Karpas-422 (cell line): ENCODE measurements around the gene INPP5A. TPM values are rescaled to one million over a fixed set of nuclear protein-coding genes. Genes with fewer than 3 reads are reported as not detected.
A peak's percentile ranks its signal among the peaks of the same experiment; 100 is the strongest.

Experiments used
- DNase-seq: peaks from one replicate; pipeline ENCODE4 v3.0.0-alpha.2; 2015
- H2AFZ ChIP-seq: fragments of 200-600 bp; sonication (generic); 2 replicates; pipeline ENCODE4 v1.6.1; 2014; ENCODE audit warnings: antibody characterized with exemption, low read length, mixed read lengths
- H3K27ac ChIP-seq: fragments of 200-600 bp; sonication (generic); 2 replicates; pipeline ENCODE4 v1.5.1; 2014; ENCODE audit warnings: mild to moderate bottlenecking, low read length, moderate library complexity
- H3K27me3 ChIP-seq: fragments of 200-600 bp; sonication (generic); 2 replicates; pipeline ENCODE4 v1.6.1; 2014; ENCODE audit warnings: low read length, mixed read lengths
- H3K36me3 ChIP-seq: fragments of 200-600 bp; sonication (generic); 2 replicates; pipeline ENCODE4 v1.6.1; 2014; ENCODE audit warnings: low read length, mixed read lengths; ENCODE audit not compliant: insufficient read depth
- H3K4me1 ChIP-seq: fragments of 200-600 bp; sonication (generic); 2 replicates; pipeline ENCODE4 v1.6.1; 2014; ENCODE audit warnings: mild to moderate bottlenecking, low read length, mixed read lengths
- H3K4me2 ChIP-seq: fragments of 200-600 bp; sonication (generic); 2 replicates; pipeline ENCODE4 v1.6.1; 2014; ENCODE audit warnings: low read length, low read depth, mild to moderate bottlenecking; ENCODE audit not compliant: poor library complexity, severe bottlenecking
- H3K4me3 ChIP-seq: fragments of 200-600 bp; sonication (generic); 2 replicates; pipeline ENCODE4 v1.5.1; 2014; ENCODE audit warnings: mild to moderate bottlenecking, antibody characterized with exemption, low read length, mixed read lengths
- H3K79me2 ChIP-seq: fragments of 200-600 bp; sonication (generic); 2 replicates; pipeline ENCODE4 v1.6.1; 2014; ENCODE audit warnings: mild to moderate bottlenecking, low read length, mixed read lengths
- H3K9ac ChIP-seq: fragments of 200-600 bp; sonication (generic); 2 replicates; pipeline ENCODE4 v1.6.0; 2014; ENCODE audit warnings: low read length
- H3K9me2 ChIP-seq: fragments of 200-600 bp; sonication (generic), shearing (Covaris generic); replicated peaks from 2 replicates; pipeline ENCODE4 v1.6.0; 2014; ENCODE audit warnings: mild to moderate bottlenecking, low read length, moderate library complexity; ENCODE audit not compliant: insufficient read depth
- H3K9me3 ChIP-seq: fragments of 300-700, 200-600 bp; sonication (generic); 2 replicates; pipeline ENCODE4 v1.6.1; 2014; ENCODE audit warnings: low read length, mixed read lengths
- H4K20me1 ChIP-seq: fragments of 200-600 bp; sonication (generic); 2 replicates; pipeline ENCODE4 v1.6.1; 2014; ENCODE audit warnings: mild to moderate bottlenecking, antibody characterized with exemption, low read length, low read depth; ENCODE audit not compliant: insufficient read depth
- total RNA-seq: library from RNA; depleted of rRNA; stranded (reverse); fragments of >200 nt; shearing (Covaris generic); gene quantifications from 2 replicates; pipeline ENCODE4 v1.2.3, GENCODE V29; 2014; ENCODE audit warnings: low replicate concordance

The INPP5A gene
- total RNA-seq, 1 experiment from 2014 or later: 9.1 TPM

DNA sequence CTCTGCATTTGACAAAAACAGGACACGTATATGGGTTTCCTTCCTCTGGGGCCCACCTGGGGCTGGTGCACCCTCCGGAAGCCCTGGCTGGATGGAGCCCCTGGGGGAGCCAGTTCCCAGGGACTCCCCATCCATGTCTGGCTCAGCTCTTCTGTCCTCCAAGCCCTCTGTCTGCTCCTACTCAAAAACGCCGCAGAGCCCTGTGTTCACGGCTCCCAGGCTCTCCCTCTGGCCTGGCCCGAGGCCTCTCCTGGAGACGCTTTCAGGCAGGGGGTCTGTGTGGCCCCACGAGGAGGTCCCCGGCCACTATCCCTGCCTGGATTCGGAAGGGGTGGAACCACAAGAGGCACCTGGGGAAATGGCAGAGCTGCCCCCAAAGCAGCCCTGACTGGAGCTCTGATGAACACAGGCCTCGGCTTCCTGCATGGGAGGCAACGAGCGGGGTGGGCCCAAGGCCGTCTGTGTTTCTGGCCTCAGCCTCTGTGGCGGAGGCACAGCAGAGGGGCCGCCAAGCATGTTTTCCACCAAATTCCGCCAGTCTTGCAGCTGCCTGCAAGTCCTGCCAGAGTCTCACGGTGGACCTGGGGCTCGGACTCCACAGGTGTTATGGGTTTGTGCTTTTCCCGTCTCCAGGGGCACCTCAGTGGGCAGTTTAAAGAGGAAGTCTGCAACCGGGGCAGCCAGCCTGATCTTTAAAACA, 22.6 kb upstream of the INPP5A start:
- peak; percentile 53 for DNase-seq

DNA sequence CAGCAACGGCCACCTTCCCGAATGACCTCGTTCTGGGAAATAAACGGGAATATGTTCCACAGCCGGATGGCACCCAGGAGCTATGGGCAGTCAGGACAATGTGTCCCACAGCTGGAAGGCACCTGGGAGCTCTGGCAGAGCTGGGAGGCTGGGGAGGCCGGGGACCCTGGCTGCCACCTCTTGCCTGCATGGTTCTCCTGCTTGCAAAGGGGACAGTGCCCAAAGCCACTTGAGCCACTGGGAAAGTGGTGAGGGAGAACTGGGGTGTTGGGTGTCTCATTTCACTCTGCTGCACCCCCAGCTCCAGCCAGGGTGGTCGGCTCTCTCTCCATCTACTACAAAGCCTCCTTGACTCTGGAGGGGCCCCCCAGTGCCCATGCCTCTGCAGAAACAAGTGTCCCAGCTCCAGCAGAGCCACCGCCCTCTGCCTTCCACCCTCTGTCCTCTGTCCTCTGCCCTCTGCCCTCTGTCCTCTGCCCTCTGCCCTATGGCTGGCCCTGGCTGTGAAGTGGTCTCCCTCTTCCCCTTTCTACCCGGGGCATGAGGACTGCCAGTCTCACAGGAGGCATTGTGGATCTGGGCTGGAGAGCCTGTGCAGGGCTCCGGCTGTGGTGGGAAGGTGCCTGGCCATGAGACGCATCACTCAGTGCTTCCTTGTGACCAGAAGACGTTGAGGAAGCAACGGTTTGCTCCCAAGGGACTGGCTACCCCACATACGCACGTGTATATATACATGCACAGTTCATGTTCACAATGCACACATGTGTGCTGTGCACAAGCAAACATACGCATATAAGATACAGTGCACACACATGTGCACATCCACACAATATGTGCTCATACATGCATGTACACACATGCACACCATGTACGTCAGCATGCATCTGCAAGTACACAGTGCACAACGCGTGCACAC, 21.5 kb upstream of the INPP5A start:
- Histone ChIP-seq H3K27ac (no peak overlapping the region), H3K4me3 (peak overlapping the region; percentile 23; the same call in 1 of the 2 replicates), H3K27me3 (no peaks in the 10 kb centered on the region), H2AFZ (no peak overlapping the region), H3K9ac (peak overlapping the region; percentile 27), H3K4me2 (peak overlapping the region; percentile 25), H3K79me2 (no peaks in the 10 kb centered on the region), H3K4me1 (peaks cover 37% of the 10 kb centered on the region), H4K20me1 (no peaks in the 10 kb centered on the region), H3K9me3 (no peaks in the 10 kb centered on the region), H3K9me2 (no peaks in the 10 kb centered on the region), H3K36me3 (no peaks in the 10 kb centered on the region)
- no peak for DNase-seq

More for the DNA sequence above, 22.6 kb upstream of the INPP5A start:
- H2AFZ ChIP-seq: no peak overlapping the region
- no peak overlapping the region for H3K4me3 ChIP-seq
- peak overlapping the region; percentile 27; the same call in 1 of the 2 replicates for H3K9ac ChIP-seq
- 0 out of 2 replicates have a peak overlapping the region, but pooled peaks have one; percentile 21 for H3K27ac ChIP-seq
- H3K36me3 ChIP-seq: no peaks in the 10 kb centered on the region
- H3K4me1 ChIP-seq: peaks cover 37% of the 10 kb centered on the region
- H3K4me2 ChIP-seq: peak overlapping the region; percentile 25
- no peaks in the 10 kb centered on the region for H3K79me2 ChIP-seq
- H3K9me3 ChIP-seq: no peaks in the 10 kb centered on the region
- H4K20me1 ChIP-seq: no peaks in the 10 kb centered on the region
- no peaks in the 10 kb centered on the region for H3K9me2 ChIP-seq
- H3K27me3 ChIP-seq: no peaks in the 10 kb centered on the region

DNA sequence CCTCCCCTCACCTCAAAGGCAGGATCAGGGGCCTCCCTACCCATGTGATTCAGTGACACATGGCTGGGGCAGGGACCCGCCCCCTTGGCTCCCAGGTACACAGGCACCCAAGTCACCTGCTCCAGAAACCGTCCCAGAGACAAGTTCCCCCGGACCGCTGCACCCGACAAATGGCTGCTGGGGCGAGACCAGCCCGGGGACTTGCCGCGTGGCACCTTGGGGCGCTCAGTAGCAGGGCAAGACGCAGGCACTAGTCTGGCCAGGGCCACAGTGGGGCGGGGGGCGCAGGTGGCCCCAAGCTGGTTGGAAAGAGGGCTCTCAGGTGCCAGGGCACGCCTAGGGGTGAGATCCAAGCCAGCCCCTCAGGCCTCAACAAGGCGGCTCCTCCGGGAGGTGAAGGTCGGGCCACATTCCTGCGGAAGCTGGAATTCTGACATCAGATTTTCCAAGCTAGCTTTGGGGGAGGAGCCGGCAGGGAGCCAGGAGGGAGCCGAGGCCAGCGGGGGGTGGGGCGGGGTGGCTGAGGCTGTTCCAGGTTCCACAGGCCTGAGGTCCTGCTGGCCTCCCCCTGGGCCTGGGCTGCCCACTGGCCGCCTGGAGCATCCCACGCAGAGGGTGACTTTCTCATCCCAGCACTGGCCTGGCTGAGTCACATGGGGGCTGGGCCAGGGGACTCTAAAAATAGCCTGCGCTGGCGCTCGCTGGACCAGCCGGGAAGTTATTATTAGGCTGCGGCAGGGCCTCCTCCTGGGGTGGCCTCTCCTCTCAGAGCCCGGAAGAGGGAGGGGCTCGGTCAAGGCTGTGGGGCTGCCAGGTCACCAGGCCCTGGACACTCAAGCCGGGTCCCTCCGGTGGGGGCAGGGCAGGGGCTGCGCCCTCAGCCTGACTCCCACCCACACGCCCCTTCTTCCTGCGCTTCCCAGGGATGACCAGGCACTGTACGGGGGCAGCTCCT, 20.5 kb upstream of the INPP5A start:
- no peak overlapping the region for H3K9ac ChIP-seq
- H2AFZ ChIP-seq: no peak overlapping the region

DNA sequence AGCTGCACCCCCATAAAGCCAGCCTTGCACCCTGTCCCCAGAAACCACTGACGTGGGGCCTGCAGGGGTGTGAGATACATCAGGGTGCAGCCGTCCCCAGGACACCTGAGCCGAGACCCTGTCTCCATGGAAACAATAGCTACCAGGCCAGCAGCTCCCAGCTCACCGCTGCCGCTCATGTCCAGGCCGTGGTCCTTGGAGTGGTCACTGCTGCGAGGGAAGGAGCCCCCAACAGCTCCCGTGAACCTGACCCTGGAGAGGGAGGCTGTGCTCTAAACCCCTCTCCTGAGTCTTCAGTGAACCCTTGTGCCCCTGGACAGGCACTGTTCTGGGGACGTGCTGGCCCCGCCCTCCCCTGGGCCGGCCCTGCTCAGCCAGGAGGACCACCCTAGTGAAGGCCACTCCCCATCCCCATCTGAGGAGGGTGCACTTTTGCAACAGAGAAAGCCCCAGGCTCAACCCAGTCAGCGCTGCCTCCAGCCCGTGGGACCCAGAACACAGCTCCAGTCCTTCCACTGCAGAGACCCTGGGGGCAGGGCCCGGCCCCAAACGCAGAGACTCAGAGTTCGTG, 19.6 kb upstream of the INPP5A start:
- no peaks in the 10 kb centered on the region for H3K79me2 ChIP-seq
- no peaks in the 10 kb centered on the region for H3K9me3 ChIP-seq
- H2AFZ ChIP-seq: no peak overlapping the region
- H3K27me3 ChIP-seq: no peaks in the 10 kb centered on the region
- H3K9ac ChIP-seq: no peak overlapping the region
- DNase-seq: no peak
- no peaks in the 10 kb centered on the region for H3K36me3 ChIP-seq
- no peak overlapping the region for H3K4me3 ChIP-seq
- peaks cover 37% of the 10 kb centered on the region for H3K4me1 ChIP-seq
- H3K9me2 ChIP-seq: no peaks in the 10 kb centered on the region
- no peak overlapping the region for H3K4me2 ChIP-seq
- no peaks in the 10 kb centered on the region for H4K20me1 ChIP-seq
- no peak overlapping the region for H3K27ac ChIP-seq

More for the DNA sequence above, 20.5 kb upstream of the INPP5A start:
- Histone ChIP-seq H3K4me2 (no peak overlapping the region), H3K4me3 (no peak overlapping the region), H3K9me3 (no peaks in the 10 kb centered on the region), H3K79me2 (no peaks in the 10 kb centered on the region), H3K9me2 (no peaks in the 10 kb centered on the region), H3K36me3 (no peaks in the 10 kb centered on the region), H3K4me1 (peaks cover 37% of the 10 kb centered on the region), H3K27me3 (no peaks in the 10 kb centered on the region), H3K27ac (no peak overlapping the region), H4K20me1 (no peaks in the 10 kb centered on the region)
- DNase-seq: no peak

DNA sequence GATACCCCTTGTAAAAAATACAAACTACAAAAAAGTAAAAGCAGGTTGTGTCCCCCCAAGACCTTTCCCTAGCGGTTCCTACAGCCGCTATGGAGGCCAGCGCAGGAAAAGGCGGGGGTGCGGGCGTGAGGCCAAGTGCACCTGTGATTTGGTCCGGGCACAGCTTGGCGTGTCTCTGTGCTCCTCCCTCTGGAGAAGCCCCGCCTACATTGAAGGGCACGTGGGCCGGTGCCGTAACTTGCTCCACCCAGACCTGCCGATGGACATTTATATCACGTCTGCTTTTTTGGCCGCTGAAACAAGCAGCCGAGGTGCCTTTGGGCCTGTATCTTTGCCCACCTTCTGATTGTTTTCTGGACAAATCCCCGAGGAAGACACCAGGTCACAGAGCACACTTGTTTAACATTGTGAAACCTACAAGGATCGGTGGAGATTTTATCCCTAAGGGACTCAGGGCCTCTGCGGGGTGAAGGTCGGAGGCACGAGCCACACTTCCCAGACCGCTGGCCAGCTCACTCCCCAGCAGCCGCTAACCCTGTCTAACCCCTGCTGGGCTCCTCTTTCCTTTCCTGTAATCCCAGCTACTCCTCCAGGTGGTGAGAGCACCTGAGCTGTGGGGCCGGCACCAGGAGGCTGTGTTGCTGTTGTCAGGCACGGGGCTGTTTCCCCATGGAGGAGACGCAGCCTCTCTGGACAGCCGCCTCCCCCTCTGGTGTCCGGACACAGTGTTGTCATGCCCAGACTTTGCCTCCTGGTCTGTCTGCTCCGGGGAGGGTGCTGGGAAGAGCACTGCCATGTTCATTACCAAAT, 18.8 kb upstream of the INPP5A start:
- H3K27me3 ChIP-seq: no peaks in the 10 kb centered on the region
- H2AFZ ChIP-seq: no peak overlapping the region
- H3K79me2 ChIP-seq: no peaks in the 10 kb centered on the region
- no peak overlapping the region for H3K4me3 ChIP-seq
- no peaks in the 10 kb centered on the region for H3K9me3 ChIP-seq
- no peaks in the 10 kb centered on the region for H3K9me2 ChIP-seq
- no peak overlapping the region for H3K4me2 ChIP-seq
- no peak overlapping the region for H3K27ac ChIP-seq
- no peak for DNase-seq
- peaks cover 37% of the 10 kb centered on the region for H3K4me1 ChIP-seq
- no peaks in the 10 kb centered on the region for H4K20me1 ChIP-seq
- H3K9ac ChIP-seq: no peak overlapping the region
- no peaks in the 10 kb centered on the region for H3K36me3 ChIP-seq

DNA sequence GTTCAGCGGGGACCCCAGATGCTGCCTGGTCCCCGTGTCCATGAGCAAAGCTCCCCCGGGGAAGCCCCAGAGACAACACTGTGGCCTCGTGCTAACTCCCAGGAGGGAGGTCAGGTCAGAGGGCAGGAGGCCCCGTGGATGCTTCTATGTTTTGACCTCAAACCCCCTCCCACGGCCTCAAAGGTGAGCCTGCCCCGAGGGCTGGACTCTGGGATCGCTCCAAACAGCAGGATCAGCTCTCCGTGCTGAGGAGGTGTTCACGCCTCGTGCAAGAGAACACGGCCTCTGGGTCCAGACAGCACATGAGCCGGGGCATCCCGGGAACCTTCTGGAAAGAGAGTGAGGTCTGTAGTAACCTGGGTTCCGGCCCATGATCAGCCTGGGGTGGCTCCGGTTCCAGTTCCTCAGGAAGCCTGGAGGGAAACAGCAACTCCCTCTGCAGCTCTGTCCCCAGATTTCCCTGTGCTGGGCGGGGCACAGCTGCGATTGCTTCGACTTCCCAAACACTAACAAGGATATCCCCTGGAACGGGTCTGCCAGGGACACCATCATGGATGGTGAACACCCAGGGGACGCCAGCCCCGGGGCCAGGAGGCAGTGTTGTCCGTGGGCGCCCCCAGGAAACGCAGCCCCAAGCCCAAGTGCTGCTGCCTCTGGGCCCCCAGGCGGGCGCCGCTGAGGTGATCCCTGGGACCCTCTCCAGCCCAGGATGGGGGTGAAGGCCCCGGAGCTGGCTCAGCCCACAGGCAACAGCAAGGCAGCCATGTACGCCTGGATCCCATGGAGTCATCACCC, 18.0 kb upstream of the INPP5A start:
- Histone ChIP-seq H3K4me1 (peaks cover 37% of the 10 kb centered on the region), H3K27ac (no peak overlapping the region), H3K9ac (no peak overlapping the region), H3K36me3 (no peaks in the 10 kb centered on the region), H4K20me1 (no peaks in the 10 kb centered on the region), H3K9me3 (no peaks in the 10 kb centered on the region), H3K27me3 (no peaks in the 10 kb centered on the region), H3K4me2 (no peak overlapping the region), H3K9me2 (no peaks in the 10 kb centered on the region), H3K79me2 (no peaks in the 10 kb centered on the region), H2AFZ (no peak overlapping the region), H3K4me3 (no peak overlapping the region)
- no peak for DNase-seq
